ENCODE data around the gene FRMD6. TPM values are rescaled to one million over a fixed set of nuclear protein-coding genes. Genes with fewer than 3 reads are reported as not detected.

The FRMD6 gene
- total RNA-seq, 1 experiment from 2014 or later, result 9.6 TPM

- Histone ChIP-seq H4K8ac (replicated peaks; ENCODE audit: insufficient read length, low read depth, low read length) (no peak overlapping the region), H3K79me2 (ENCODE audit: insufficient read depth, low read length) (no peaks in the 10 kb centered on the region), H2BK5ac (ENCODE audit: insufficient read length, low read length) (no peak overlapping the region), H2BK12ac (ENCODE audit: insufficient read length, low read depth, low read length) (no peak overlapping the region), H4K91ac (ENCODE audit: insufficient read length, low read depth, low read length) (no peak overlapping the region), H3K4me1 (ENCODE audit: insufficient read depth, low read length) (no peaks in the 10 kb centered on the region), H2AFZ (ENCODE audit: low read length) (no peak overlapping the region), H3K27me3 (ENCODE audit: insufficient read depth, low read length) (no peaks in the 10 kb centered on the region), H2BK120ac (ENCODE audit: low read depth, low read length, poor library complexity, severe bottlenecking) (no peak overlapping the region), H3K18ac (ENCODE audit: insufficient read length, low read depth, low read length) (no peak overlapping the region), H2AK5ac (ENCODE audit: insufficient read length, low read length) (no peak overlapping the region), H2BK15ac (ENCODE audit: low read depth, low read length) (no peak overlapping the region), H3K4ac (ENCODE audit: low read depth, low read length) (no peak overlapping the region), H3T11ph (ENCODE audit: low read length) (no peak overlapping the region), H4K5ac (ENCODE audit: insufficient read length, low read depth, low read length) (no peak overlapping the region), H2BK20ac (ENCODE audit: low read depth, low read length, poor library complexity, severe bottlenecking) (no peak overlapping the region), H3K4me2 (ENCODE audit: insufficient read depth, insufficient read length, low read length) (no peak overlapping the region), H3K14ac (ENCODE audit: insufficient read depth, low read length) (no peak overlapping the region), H3K9me3 (ENCODE audit: control insufficient read depth, low read depth, low read length) (no peaks in the 10 kb centered on the region), H3K56ac (ENCODE audit: insufficient read length, low read depth, low read length) (no peak overlapping the region), H3K9ac (ENCODE audit: extremely low read depth, insufficient read length, low read length) (no peak overlapping the region), H3K79me1 (ENCODE audit: insufficient read depth, low read depth, low read length, poor library complexity, severe bottlenecking) (no peaks in the 10 kb centered on the region), H4K20me1 (ENCODE audit: control insufficient read depth, insufficient read depth, insufficient read length) (no peaks in the 10 kb centered on the region), H3K23me2 (ENCODE audit: insufficient read length, low read depth, low read length, poor library complexity, severe bottlenecking) (no peaks in the 10 kb centered on the region), H3K27ac (ENCODE audit: insufficient read length, low read depth, low read length) (no peak overlapping the region), H3K23ac (ENCODE audit: insufficient read length, low read depth, low read length) (no peak overlapping the region)
- DNase-seq, result no peak
- Mint-ChIP-seq H3K4me3 (no peak overlapping the region), H3K27ac (no peak overlapping the region), H3K4me1 (0 out of 4 replicates have a peak, but pooled peaks cover 0 to 4% of the 10 kb centered on the region in 2 experiments), H3K27me3 (ENCODE audit: low read depth) (no peaks in the 10 kb centered on the region), H3K9me3 (no peaks in the 10 kb centered on the region), H3K36me3 (ENCODE audit: insufficient read depth in 1 of 3, low read depth in 3 of 3) (peaks cover 0 to 2% (median 0%) of the 10 kb centered on the region in 3 experiments; a peak in 1 of 7 replicates)
- WGBS (ENCODE audit: extremely low coverage, insufficient read length, low lambda C conversion rate), result no CpG with 5 or more reads among the region's 1 CpG
- TF ChIP-seq CTCF (conservative IDR thresholded peaks at IDR 0.05), result no peak
Observed at GRCh38 chr14:51733147-51733546, 81.4 kb downstream of the FRMD6 start.

Measured in H9 (cell line).